ENCODE measurements around the gene METTL24. TPM values are rescaled to one million over a fixed set of nuclear protein-coding genes. Genes with fewer than 3 reads are reported as not detected.
"Not testable (repeated sequence)": the region's sequence is repeated elsewhere in the genome, so short reads cannot be mapped to it uniquely, and the experiment has no call there.

METTL24 gene
- total RNA-seq, 1 donor from 2014 or later: 0.91 TPM

GRCh38 chr6:110287462-110288341 is 70.4 kb downstream of the METTL24 start:
- DNase-seq (no peak), ATAC-seq (ENCODE audit: poor library complexity) (no peak)
- intact Hi-C loops (cut with DNase I): no loop called here

- ATAC-seq (ENCODE audit: poor library complexity): no peak
- intact Hi-C loops (cut with DNase I): no loop called here
- no peak for DNase-seq
Measured at GRCh38 chr6:110285306-110286060, 72.7 kb downstream of the METTL24 start.

- intact Hi-C loops (cut with DNase I): no loop called here
- DNase-seq: no peak
- no peak for ATAC-seq (ENCODE audit: poor library complexity)
Measured at GRCh38 chr6:110284855-110285254, 73.3 kb downstream of the METTL24 start.

- ATAC-seq (ENCODE audit: poor library complexity): peak; percentile 70
- intact Hi-C loops (cut with DNase I): no loop called here
- no peak for DNase-seq
Measured at GRCh38 chr6:110283657-110284056, 74.5 kb downstream of the METTL24 start.

- DNase-seq: no peak
- intact Hi-C loops (cut with DNase I): no loop called here
- ATAC-seq (ENCODE audit: poor library complexity): no peak
Measured at GRCh38 chr6:110282412-110282811, 75.7 kb downstream of the METTL24 start.

- DNase-seq (no peak), ATAC-seq (ENCODE audit: poor library complexity) (no peak)
- intact Hi-C loops (cut with DNase I): no loop called here
Measured at GRCh38 chr6:110277100-110277665, 81.0 kb downstream of the METTL24 start.

GRCh38 chr6:110272781-110273180 is 85.4 kb downstream of the METTL24 start:
- intact Hi-C loops (cut with DNase I); ATAC-seq (ENCODE audit: poor library complexity): not testable (repeated sequence)

GRCh38 chr6:110271732-110272022 is 86.5 kb downstream of the METTL24 start:
- DNase-seq (no peak), ATAC-seq (ENCODE audit: poor library complexity) (no peak)
- intact Hi-C loops (cut with DNase I): no loop called here

More at GRCh38 chr6:110272781-110273180, 85.4 kb downstream of the METTL24 start:
- DNase-seq: not testable (repeated sequence)

- ATAC-seq (ENCODE audit: poor library complexity): no peak
- no peak for DNase-seq
- intact Hi-C loops (cut with DNase I): no loop called here
Measured at GRCh38 chr6:110270165-110270564, 88.0 kb downstream of the METTL24 start.

GRCh38 chr6:110269623-110270022 is 88.5 kb downstream of the METTL24 start:
- ATAC-seq (ENCODE audit: poor library complexity): no peak
- no peak for DNase-seq
- intact Hi-C loops (cut with DNase I): no loop called here

- ATAC-seq (ENCODE audit: poor library complexity) (no peak), DNase-seq (no peak)
- intact Hi-C loops (cut with DNase I): no loop called here
Measured at GRCh38 chr6:110266996-110267395, 91.2 kb downstream of the METTL24 start.

- DNase-seq (no peak), ATAC-seq (ENCODE audit: poor library complexity) (no peak)
- intact Hi-C loops (cut with DNase I): no loop called here
Measured at GRCh38 chr6:110265273-110265672, 92.9 kb downstream of the METTL24 start.

- no peak for DNase-seq
- ATAC-seq (ENCODE audit: poor library complexity): no peak
- intact Hi-C loops (cut with DNase I): no loop called here
Measured at GRCh38 chr6:110256366-110256765, 101.8 kb downstream of the METTL24 start.

GRCh38 chr6:110255211-110255750 is 102.9 kb downstream of the METTL24 start:
- intact Hi-C loops (cut with DNase I): no loop called here
- no peak for ATAC-seq (ENCODE audit: poor library complexity)
- no peak for DNase-seq

GRCh38 chr6:110250838-110251237 is 107.3 kb downstream of the METTL24 start:
- intact Hi-C loops (cut with DNase I): no loop called here
- ATAC-seq (ENCODE audit: poor library complexity) (no peak), DNase-seq (no peak)

GRCh38 chr6:110250058-110250457 is 108.1 kb downstream of the METTL24 start:
- ATAC-seq (ENCODE audit: poor library complexity) (no peak), DNase-seq (no peak)
- intact Hi-C loops (cut with DNase I): no loop called here

GRCh38 chr6:110246900-110247546 is 111.1 kb downstream of the METTL24 start:
- intact Hi-C loops (cut with DNase I): no loop called here
- ATAC-seq (ENCODE audit: poor library complexity) (no peak), DNase-seq (no peak)

- DNase-seq: no peak
- no peak for ATAC-seq (ENCODE audit: poor library complexity)
- intact Hi-C loops (cut with DNase I): no loop called here
Measured at GRCh38 chr6:110246378-110246777, 111.8 kb downstream of the METTL24 start.

- intact Hi-C loops (cut with DNase I); DNase-seq; ATAC-seq (ENCODE audit: poor library complexity): not testable (repeated sequence)
Measured at GRCh38 chr6:110244621-110245020, 113.5 kb downstream of the METTL24 start.

All from Right ventricle myocardium superior (tissue), 1 donor.